MM.1S (cell line): ENCODE data around the gene PLCB4.

Experiments
- DNase-seq: peaks from one replicate; pipeline ENCODE4 v3.0.0-alpha.2; 2015
- H2AFZ ChIP-seq: fragments of 300-600 bp; sonication (generic); 2 replicates; pipeline ENCODE4 v1.6.0; 2016; ENCODE audit warnings: antibody characterized with exemption, low read length
- H3F3A ChIP-seq: fragments of 300-600 bp; sonication (generic); 2 replicates; pipeline ENCODE4 v1.6.1; 2016; ENCODE audit warnings: mild to moderate bottlenecking, antibody characterized with exemption, low read length, moderate library complexity, mixed read lengths; ENCODE audit not compliant: insufficient read depth
- H3K27ac ChIP-seq: fragments of 300-600 bp; sonication (generic); 2 replicates; pipeline ENCODE4 v1.5.1; 2016; ENCODE audit warnings: mild to moderate bottlenecking, low read length
- H3K27me3 ChIP-seq: fragments of 300-600 bp; sonication (generic); replicated peaks from 2 replicates; pipeline ENCODE4 v1.6.0; 2016; ENCODE audit warnings: low read length; ENCODE audit not compliant: insufficient read depth
- H3K36me3 ChIP-seq: fragments of 300-600 bp; sonication (generic); replicated peaks from 2 replicates; pipeline ENCODE4 v1.6.1; 2016; ENCODE audit warnings: mild to moderate bottlenecking, low read length, mixed read lengths; ENCODE audit not compliant: insufficient read depth
- H3K4me1 ChIP-seq: fragments of 300-600 bp; sonication (generic); 2 replicates; pipeline ENCODE4 v1.6.1; 2016; ENCODE audit warnings: low read length, mixed read lengths
- H3K4me2 ChIP-seq: fragments of 300-600 bp; sonication (generic); 2 replicates; pipeline ENCODE4 v1.6.0; 2016; ENCODE audit warnings: low read depth, low read length
- H3K4me3 ChIP-seq: fragments of 300-600 bp; sonication (generic); 2 replicates; pipeline ENCODE4 v1.5.1; 2016; ENCODE audit warnings: low read length, mixed read lengths
- H3K79me2 ChIP-seq: fragments of 300-600 bp; sonication (generic); 2 replicates; pipeline ENCODE4 v1.6.1; 2016; ENCODE audit warnings: mixed run types, low read length, mixed read lengths
- H3K9ac ChIP-seq: fragments of 300-600 bp; sonication (generic); 2 replicates; pipeline ENCODE4 v1.6.1; 2016; ENCODE audit warnings: low read length, mixed read lengths
- H3K9me2 ChIP-seq: fragments of 300-600 bp; sonication (generic); replicated peaks from 2 replicates; pipeline ENCODE4 v1.6.1; 2016; ENCODE audit warnings: mild to moderate bottlenecking, low read length, mixed read lengths; ENCODE audit not compliant: insufficient read depth
- H3K9me3 ChIP-seq: fragments of 300-600 bp; sonication (generic); replicated peaks from 2 replicates; pipeline ENCODE4 v1.6.1; 2016; ENCODE audit warnings: mild to moderate bottlenecking, low read length, mixed read lengths; ENCODE audit not compliant: insufficient read depth
- H4K20me1 ChIP-seq: fragments of 300-600 bp; sonication (generic); 2 replicates; pipeline ENCODE4 v1.6.1; 2016; ENCODE audit warnings: mild to moderate bottlenecking, low read length, moderate library complexity, mixed read lengths; ENCODE audit not compliant: insufficient read depth
- CTCF ChIP-seq: fragments of 300-600 bp; sonication (generic); IDR thresholded peaks from 2 replicates; pipeline ENCODE4 v1.5.1; 2016; ENCODE audit warnings: antibody characterized with exemption, low read length, mixed read lengths
- EZH2 ChIP-seq: fragments of 300-600 bp; sonication (generic); optimal IDR thresholded peaks from 2 replicates; pipeline ENCODE3; 2017; ENCODE audit warnings: low read depth, mild to moderate bottlenecking, antibody characterized with exemption, low read length, mixed read lengths
- EZH2phosphoT487 ChIP-seq: fragments of 300-600 bp; sonication (generic); IDR thresholded peaks from 2 replicates; pipeline ENCODE4 v1.6.1; 2018; ENCODE audit warnings: antibody characterized with exemption, low read length

The PLCB4 gene

DNA sequence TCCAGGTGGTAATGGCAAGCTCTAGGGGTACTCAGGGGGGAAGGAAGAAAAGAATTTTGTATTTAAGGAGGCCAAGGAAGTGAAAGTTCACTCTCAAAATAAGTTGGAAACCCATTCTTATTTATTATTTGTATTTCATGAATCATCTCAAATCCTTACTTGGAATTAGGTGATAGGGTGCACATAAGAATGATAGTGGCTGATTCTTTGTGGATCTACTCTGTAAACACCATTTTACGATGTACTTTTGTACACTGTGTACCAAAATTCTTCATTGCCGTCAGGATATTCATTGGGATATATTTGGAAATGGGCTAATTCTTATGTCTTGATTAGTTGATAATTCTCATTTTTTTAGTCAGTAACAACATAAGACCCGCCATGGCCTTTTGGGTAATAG, 266.0 kb downstream of the PLCB4 start:
- Histone ChIP-seq H2AFZ (no peak overlapping the region), H3K79me2 (no peaks in the 10 kb centered on the region), H3K4me3 (no peak overlapping the region), H3K4me1 (no peaks in the 10 kb centered on the region), H3K27ac (no peak overlapping the region), H3K9me3 (no peaks in the 10 kb centered on the region), H3K9me2 (no peaks in the 10 kb centered on the region), H4K20me1 (no peaks in the 10 kb centered on the region), H3K9ac (no peak overlapping the region), H3F3A (no peaks in the 10 kb centered on the region), H3K4me2 (no peak overlapping the region), H3K36me3 (no peaks in the 10 kb centered on the region), H3K27me3 (no peaks in the 10 kb centered on the region)
- no peak for TF ChIP-seq CTCF
- no peak for TF ChIP-seq EZH2
- TF ChIP-seq EZH2phosphoT487: no peak
- no peak for DNase-seq

- H3K9me2 ChIP-seq: no peaks in the 10 kb centered on the region
- TF ChIP-seq EZH2phosphoT487 (no peak), EZH2 (no peak), CTCF (no peak)
- H3K27ac ChIP-seq: no peak overlapping the region
- no peak overlapping the region for H3K4me3 ChIP-seq
- no peak overlapping the region for H2AFZ ChIP-seq
- H3F3A ChIP-seq: no peaks in the 10 kb centered on the region
- H3K9me3 ChIP-seq: no peaks in the 10 kb centered on the region
- no peaks in the 10 kb centered on the region for H4K20me1 ChIP-seq
- no peaks in the 10 kb centered on the region for H3K79me2 ChIP-seq
- no peaks in the 10 kb centered on the region for H3K36me3 ChIP-seq
- DNase-seq: no peak
- H3K4me1 ChIP-seq: no peaks in the 10 kb centered on the region
- H3K27me3 ChIP-seq: no peaks in the 10 kb centered on the region
- no peak overlapping the region for H3K4me2 ChIP-seq
- H3K9ac ChIP-seq: no peak overlapping the region
Measured at GRCh38 chr20:9338101-9338500, 269.2 kb downstream of the PLCB4 start.

- H3K4me2 ChIP-seq: no peak overlapping the region
- no peaks in the 10 kb centered on the region for H3K27me3 ChIP-seq
- no peak overlapping the region for H3K4me3 ChIP-seq
- H3K79me2 ChIP-seq: no peaks in the 10 kb centered on the region
- H3K4me1 ChIP-seq: no peaks in the 10 kb centered on the region
- H3K9me2 ChIP-seq: no peaks in the 10 kb centered on the region
- H3K9me3 ChIP-seq: no peaks in the 10 kb centered on the region
- no peaks in the 10 kb centered on the region for H4K20me1 ChIP-seq
- TF ChIP-seq CTCF: no peak
- no peak for TF ChIP-seq EZH2
- TF ChIP-seq EZH2phosphoT487: no peak
- H3K36me3 ChIP-seq: no peaks in the 10 kb centered on the region
- DNase-seq: no peak
- no peak overlapping the region for H3K9ac ChIP-seq
- no peak overlapping the region for H3K27ac ChIP-seq
- no peaks in the 10 kb centered on the region for H3F3A ChIP-seq
- H2AFZ ChIP-seq: no peak overlapping the region
Measured at GRCh38 chr20:9339708-9340107, 270.8 kb downstream of the PLCB4 start.
